HepG2 (cell line): ENCODE data around the gene TTC28. TPM values are rescaled to one million over a fixed set of nuclear protein-coding genes. Genes with fewer than 3 reads are reported as not detected.

Experiments used
- ATAC-seq: fragments of 200-7000 bp; cut with Tn5 transposase; 3 replicates; pipeline ENCODE4 v1.9.1; 2020; ENCODE audit warnings: mild to moderate bottlenecking, moderate library complexity
- BruUV-seq: library from RNA; stranded (reverse); fragments of 400-500 nt; replicated peaks from 2 replicates; lab custom pipeline; 2021; lab: Mats Ljungman, UMichigan
- CTCF ChIA-PET: fragments of 300-600 bp; formaldehyde crosslinking; extraction: SDS; loops from one replicate; lab custom pipeline; 2021; ENCODE audit warnings: low total read pairs, inconsistent platforms, low intra/inter-chr PET ratio; lab: Yijun Ruan, JAX
- POLR2A ChIA-PET: fragments of 350-600 bp; sonication (Branson Sonifier 250); formaldehyde crosslinking; loops from one replicate; lab custom pipeline; 2020; ENCODE audit warnings: antibody characterized with exemption, inconsistent platforms; lab: Yijun Ruan, JAX
- DNase-seq: peaks from one replicate; pipeline ENCODE4 v3.0.0-alpha.2; 2015; ENCODE audit warnings: low spot score
- FAIRE-seq: peaks from 3 replicates; lab custom pipeline; 2011; peaks lifted over from hg19 to GRCh38; lab: Jason Lieb, UNC
- H2AFZ ChIP-seq: one replicate; pipeline ENCODE4 v1.6.1; 2011; ENCODE audit warnings: low read length, inconsistent platforms
- H3K27ac ChIP-seq: fragments of 300-600 bp; 3 replicates; pipeline ENCODE4 v1.8.0; 2011; ENCODE audit warnings: mixed run types, mild to moderate bottlenecking, mixed read lengths, low read length, inconsistent platforms; ENCODE audit not compliant: insufficient read depth; ENCODE audit errors: extremely low read length
- H3K27me3 ChIP-seq, 2 experiments: fragments of 200-600 bp in 1 of 2; 2 replicates in 1 of 2; 3 replicates in 1 of 2; pipeline versions ENCODE4 v1.6.0 to v1.8.0; 2011; ENCODE audit warnings: low read length in 2 of 2, mild to moderate bottlenecking in 2 of 2, moderate library complexity in 2 of 2, inconsistent platforms in 1 of 2; ENCODE audit not compliant: insufficient read depth in 2 of 2, control insufficient read depth in 1 of 2
- H3K36me3 ChIP-seq, 2 experiments: fragments of 200-600 bp in 1 of 2; replicated peaks in 1 of 2; 2 replicates in 1 of 2; 3 replicates in 1 of 2; pipeline versions ENCODE4 v1.5.1 to v1.8.0; 2011; ENCODE audit warnings: low read length in 2 of 2, inconsistent platforms in 1 of 2; ENCODE audit not compliant: insufficient read depth in 2 of 2, control insufficient read depth in 1 of 2
- H3K4me1 ChIP-seq: 2 replicates; pipeline ENCODE4 v1.5.1; 2012; ENCODE audit warnings: low read length, inconsistent platforms; ENCODE audit not compliant: insufficient read depth
- H3K4me2 ChIP-seq: 2 replicates; pipeline ENCODE4 v1.6.0; 2011; ENCODE audit warnings: low read depth, low read length, inconsistent platforms
- H3K4me3 ChIP-seq, 3 experiments: fragments of 200-600 bp in 1 of 3; sonication (generic), shearing (Covaris generic) in 1 of 3; replicated peaks in 1 of 3; 2 replicates each; pipeline ENCODE4 v1.5.1; 2011 to 2016; ENCODE audit warnings: low read length in 3 of 3, inconsistent platforms in 2 of 3, low read depth in 2 of 3, mild to moderate bottlenecking in 2 of 3, control low read depth in 1 of 3, mixed read lengths in 1 of 3; ENCODE audit not compliant: insufficient read depth in 1 of 3
- H3K79me2 ChIP-seq: one replicate; pipeline ENCODE4 v1.6.1; 2011; ENCODE audit warnings: low read length, inconsistent platforms; ENCODE audit not compliant: insufficient read depth
- H3K9ac ChIP-seq: 2 replicates; pipeline ENCODE4 v1.6.0; 2011; ENCODE audit warnings: mild to moderate bottlenecking, low read depth, low read length, inconsistent platforms; ENCODE audit not compliant: insufficient read depth
- H3K9me3 ChIP-seq: 2 replicates; pipeline ENCODE4 v1.5.1; 2012; ENCODE audit warnings: mild to moderate bottlenecking, low read length
- H4K20me1 ChIP-seq: 2 replicates; pipeline ENCODE4 v1.6.0; 2011; ENCODE audit warnings: inconsistent platforms, mild to moderate bottlenecking, low read length, moderate library complexity; ENCODE audit not compliant: insufficient read depth
- BHLHE40 ChIP-seq: IDR thresholded peaks from 2 replicates; pipeline ENCODE4 v1.6.1; 2011; ENCODE audit warnings: low read length, improper control_type of control experiment
- CEBPG ChIP-seq: IDR thresholded peaks from 2 replicates; pipeline ENCODE4 v1.6.1; 2016
- DR1 ChIP-seq: sonication (generic); formaldehyde crosslinking; IDR thresholded peaks from 2 replicates; pipeline ENCODE4 v1.8.0; 2021; ENCODE audit warnings: mild to moderate bottlenecking, missing genetic modification reagents, inconsistent platforms
- FLYWCH1 ChIP-seq: sonication (generic); formaldehyde crosslinking; IDR thresholded peaks from 2 replicates; pipeline ENCODE4 v1.8.1; 2023; ENCODE audit warnings: mild to moderate bottlenecking, missing genetic modification reagents
- HMG20A ChIP-seq: IDR thresholded peaks from 2 replicates; pipeline ENCODE4 v1.6.1; 2016; ENCODE audit warnings: borderline replicate concordance
- KLF9 ChIP-seq: IDR thresholded peaks from 2 replicates; pipeline ENCODE4 v1.6.1; 2016; ENCODE audit warnings: low read depth
- MATR3 ChIP-seq: sonication (generic); formaldehyde crosslinking; IDR thresholded peaks from 2 replicates; pipeline ENCODE4 v1.4.0; 2020; ENCODE audit warnings: missing genetic modification reagents
- SMAD3 ChIP-seq: sonication (generic); formaldehyde crosslinking; IDR thresholded peaks from 2 replicates; pipeline ENCODE4 v1.4.0; 2020; ENCODE audit warnings: missing genetic modification reagents
- SNAPC2 ChIP-seq: sonication (generic); formaldehyde crosslinking; IDR thresholded peaks from 2 replicates; pipeline ENCODE4 v1.8.1; 2022; ENCODE audit warnings: mild to moderate bottlenecking, missing genetic modification reagents
- SOX6 ChIP-seq, 2 experiments: fragments of 450-650 bp in 1 of 2; sonication (generic) in 1 of 2; formaldehyde crosslinking in 1 of 2; IDR thresholded peaks; 2 replicates each; pipeline versions ENCODE4 v1.4.0 to v1.6.1; 2017 to 2020; ENCODE audit warnings: antibody characterized with exemption in 1 of 2, mild to moderate bottlenecking in 1 of 2, missing genetic modification reagents in 1 of 2
- XBP1 ChIP-seq: sonication (generic); formaldehyde crosslinking; IDR thresholded peaks from 2 replicates; pipeline ENCODE4 v1.5.0; 2020; ENCODE audit warnings: missing genetic modification reagents
- ZBTB42 ChIP-seq: sonication (generic); formaldehyde crosslinking; IDR thresholded peaks from 2 replicates; pipeline ENCODE4 v1.5.0; 2020; ENCODE audit warnings: mild to moderate bottlenecking, missing genetic modification reagents
- ZKSCAN1 ChIP-seq: fragments of 150-350 bp; IDR thresholded peaks from 2 replicates; pipeline ENCODE4 v1.6.1; 2014; ENCODE audit warnings: low read length
- ZMYM3 ChIP-seq: sonication (generic); formaldehyde crosslinking; IDR thresholded peaks from 2 replicates; pipeline ENCODE4 v1.5.1; 2020; ENCODE audit warnings: mild to moderate bottlenecking, missing genetic modification reagents
- ZNF138 ChIP-seq: sonication (generic); formaldehyde crosslinking; IDR thresholded peaks from 2 replicates; pipeline ENCODE4 v1.5.0; 2020; ENCODE audit warnings: mild to moderate bottlenecking, low read depth, missing genetic modification reagents
- ZNF143 ChIP-seq: sonication (generic); formaldehyde crosslinking; IDR thresholded peaks from 2 replicates; pipeline ENCODE4 v1.4.0; 2020; ENCODE audit warnings: missing genetic modification reagents
- ZNF180 ChIP-seq: sonication (generic); formaldehyde crosslinking; IDR thresholded peaks from 2 replicates; pipeline ENCODE4 v1.4.0; 2020; ENCODE audit warnings: low read depth, missing genetic modification reagents, borderline replicate concordance
- ZNF616 ChIP-seq: sonication (generic); formaldehyde crosslinking; IDR thresholded peaks from 2 replicates; pipeline ENCODE4 v1.5.0; 2020; ENCODE audit warnings: low read depth, mild to moderate bottlenecking, missing genetic modification reagents
- WGBS: methylation state at CpG from one replicate; pipeline ENCODE4 v1.1.6; 2017; ENCODE audit warnings: low lambda C conversion rate; 5-methylcytosine and 5-hydroxymethylcytosine counted together
- in situ Hi-C: cut with HindIII; loops from 2 replicates; pipeline ENCODE4 v1.10.0; 2017; ENCODE audit warnings: low pct_unique_long_range_greater_than_20kb; ENCODE audit not compliant: extremely low pct_ligation_motif_present
- intact Hi-C: fragments of 100-400 bp; cut with micrococcal nuclease; formaldehyde crosslinking; loops from one replicate; pipeline ENCODE4 v1.10.0; 2022; ENCODE audit not compliant: unreplicated experiment
- polyA plus RNA-seq, 8 experiments: library from polyadenylated mRNA; depleted of rRNA in 3 of 8; stranded (reverse) in 7 of 8; unstranded in 1 of 8; fragments of >200 nt; fragmentation: Illumina TruSeq in 4 of 8; extraction: Trizol in 4 of 8; gene quantifications; 2 replicates each; pipeline versions ENCODE4 v1.2.1 to v1.2.3, GENCODE V29; 2011 to 2016; ENCODE audit warnings: low read depth in 4 of 8, missing spikeins in 1 of 8, mixed read lengths in 1 of 8; ENCODE audit not compliant: insufficient read depth in 1 of 8
- total RNA-seq, 5 experiments: library from RNA; depleted of rRNA; stranded (reverse); fragments of >200 nt; fragmentation: Illumina TruSeq; extraction: Trizol; gene quantifications; 2 replicates each; pipeline ENCODE4 v1.2.3, GENCODE V29; 2016; ENCODE audit warnings: low read depth in 1 of 5
- TF ChIP-seq, protein P1 (sequence below): IDR thresholded peaks from 2 replicates; pipeline ENCODE4 v1.6.1; 2012; ENCODE audit warnings: low read length, improper control_type of control experiment
- TF ChIP-seq, protein P2 (sequence below): sonication (generic); formaldehyde crosslinking; IDR thresholded peaks from 2 replicates; pipeline ENCODE4 v1.5.1; 2020; ENCODE audit warnings: missing genetic modification reagents, mild to moderate bottlenecking, borderline replicate concordance
- TF ChIP-seq, protein P3 (sequence below): sonication (generic); formaldehyde crosslinking; IDR thresholded peaks from 2 replicates; pipeline ENCODE4 v1.4.0; 2020; ENCODE audit warnings: missing genetic modification reagents

TTC28 gene
- total and polyA plus RNA-seq, 2 of the 13 experiments (the other 11 are each of a cell fraction or from before 2014, with no cell fraction given), result 4.2 to 13.1 TPM

DNA sequence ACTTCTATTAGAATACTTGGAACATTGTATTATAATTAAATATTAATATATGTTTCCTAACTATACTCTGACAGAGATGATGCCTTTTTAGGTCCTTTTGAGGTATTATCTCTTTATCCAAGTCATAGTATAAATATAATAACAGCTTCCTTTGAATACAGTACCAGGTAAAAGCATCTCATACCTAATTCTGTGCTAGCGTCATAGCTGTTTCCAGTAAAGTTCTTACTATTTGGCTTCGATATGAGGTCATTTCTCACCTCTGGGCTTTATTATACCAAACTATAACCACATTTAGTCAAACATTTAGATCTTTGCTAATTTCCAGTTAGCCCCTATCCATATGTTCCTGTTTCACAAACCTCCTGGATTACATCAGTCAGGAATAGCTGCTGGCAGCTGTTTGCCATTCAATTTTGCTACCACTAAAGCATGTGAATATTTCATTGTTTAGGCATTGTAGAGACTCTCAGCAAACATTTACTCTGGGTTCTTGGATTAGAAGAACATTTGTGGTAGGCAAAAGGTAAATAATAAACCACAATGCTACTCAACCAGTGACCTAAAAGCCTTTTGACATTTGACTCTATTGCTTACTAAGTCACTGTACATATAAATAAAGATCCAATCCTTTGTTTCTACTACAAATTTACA lies 255.1 kb downstream of the TTC28 start:
- H3K79me2 ChIP-seq, result no peaks in the 10 kb centered on the region
- no peaks in the 10 kb centered on the region for H3K9me3 ChIP-seq
- DNase-seq (peak; percentile 82), ATAC-seq (peak; percentile 72), FAIRE-seq (no peak)
- peaks cover 36% of the 10 kb centered on the region for H4K20me1 ChIP-seq
- no peak overlapping the region for H3K4me3 ChIP-seq
- peaks cover 32% of the 10 kb centered on the region for H3K4me1 ChIP-seq
- 70% methylated on average over 2 of the region's 2 CpGs for WGBS
- in situ Hi-C loops (no loop called here), intact Hi-C loops (loop anchor here (2.0 kb wide), 1 partner anchor 258 kb away; no protein-coding TSS in a partner anchor)
- H2AFZ ChIP-seq, result no peak overlapping the region
- H3K27me3 ChIP-seq, result no peaks in the 10 kb centered on the region
- ChIA-PET POLR2A (no interaction called here), CTCF (no interaction called here)
- H3K4me2 ChIP-seq, result no peak overlapping the region
- no peaks in the 10 kb centered on the region for H3K36me3 ChIP-seq
- BruUV-seq, result no TSS peak
- H3K27ac ChIP-seq, result no peak overlapping the region
- no peak overlapping the region for H3K9ac ChIP-seq
- TF ChIP-seq, protein P1, sequence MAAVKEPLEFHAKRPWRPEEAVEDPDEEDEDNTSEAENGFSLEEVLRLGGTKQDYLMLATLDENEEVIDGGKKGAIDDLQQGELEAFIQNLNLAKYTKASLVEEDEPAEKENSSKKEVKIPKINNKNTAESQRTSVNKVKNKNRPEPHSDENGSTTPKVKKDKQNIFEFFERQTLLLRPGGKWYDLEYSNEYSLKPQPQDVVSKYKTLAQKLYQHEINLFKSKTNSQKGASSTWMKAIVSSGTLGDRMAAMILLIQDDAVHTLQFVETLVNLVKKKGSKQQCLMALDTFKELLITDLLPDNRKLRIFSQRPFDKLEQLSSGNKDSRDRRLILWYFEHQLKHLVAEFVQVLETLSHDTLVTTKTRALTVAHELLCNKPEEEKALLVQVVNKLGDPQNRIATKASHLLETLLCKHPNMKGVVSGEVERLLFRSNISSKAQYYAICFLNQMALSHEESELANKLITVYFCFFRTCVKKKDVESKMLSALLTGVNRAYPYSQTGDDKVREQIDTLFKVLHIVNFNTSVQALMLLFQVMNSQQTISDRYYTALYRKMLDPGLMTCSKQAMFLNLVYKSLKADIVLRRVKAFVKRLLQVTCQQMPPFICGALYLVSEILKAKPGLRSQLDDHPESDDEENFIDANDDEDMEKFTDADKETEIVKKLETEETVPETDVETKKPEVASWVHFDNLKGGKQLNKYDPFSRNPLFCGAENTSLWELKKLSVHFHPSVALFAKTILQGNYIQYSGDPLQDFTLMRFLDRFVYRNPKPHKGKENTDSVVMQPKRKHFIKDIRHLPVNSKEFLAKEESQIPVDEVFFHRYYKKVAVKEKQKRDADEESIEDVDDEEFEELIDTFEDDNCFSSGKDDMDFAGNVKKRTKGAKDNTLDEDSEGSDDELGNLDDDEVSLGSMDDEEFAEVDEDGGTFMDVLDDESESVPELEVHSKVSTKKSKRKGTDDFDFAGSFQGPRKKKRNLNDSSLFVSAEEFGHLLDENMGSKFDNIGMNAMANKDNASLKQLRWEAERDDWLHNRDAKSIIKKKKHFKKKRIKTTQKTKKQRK, result no peak
- no peak for TF ChIP-seq SNAPC2 (CRISPR knock-in tag)
- peak; percentile 63 for TF ChIP-seq CEBPG
- TF ChIP-seq ZMYM3 (CRISPR knock-in tag), result no peak
- TF ChIP-seq ZBTB42 (CRISPR knock-in tag), result no peak
- no peak for TF ChIP-seq ZNF616 (CRISPR knock-in tag)
- TF ChIP-seq FLYWCH1 (CRISPR knock-in tag), result no peak
- TF ChIP-seq ZNF138 (CRISPR knock-in tag), result no peak
- TF ChIP-seq, protein P2, sequence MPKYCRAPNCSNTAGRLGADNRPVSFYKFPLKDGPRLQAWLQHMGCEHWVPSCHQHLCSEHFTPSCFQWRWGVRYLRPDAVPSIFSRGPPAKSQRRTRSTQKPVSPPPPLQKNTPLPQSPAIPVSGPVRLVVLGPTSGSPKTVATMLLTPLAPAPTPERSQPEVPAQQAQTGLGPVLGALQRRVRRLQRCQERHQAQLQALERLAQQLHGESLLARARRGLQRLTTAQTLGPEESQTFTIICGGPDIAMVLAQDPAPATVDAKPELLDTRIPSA (CRISPR knock-in tag), result no peak
- TF ChIP-seq, protein P3, sequence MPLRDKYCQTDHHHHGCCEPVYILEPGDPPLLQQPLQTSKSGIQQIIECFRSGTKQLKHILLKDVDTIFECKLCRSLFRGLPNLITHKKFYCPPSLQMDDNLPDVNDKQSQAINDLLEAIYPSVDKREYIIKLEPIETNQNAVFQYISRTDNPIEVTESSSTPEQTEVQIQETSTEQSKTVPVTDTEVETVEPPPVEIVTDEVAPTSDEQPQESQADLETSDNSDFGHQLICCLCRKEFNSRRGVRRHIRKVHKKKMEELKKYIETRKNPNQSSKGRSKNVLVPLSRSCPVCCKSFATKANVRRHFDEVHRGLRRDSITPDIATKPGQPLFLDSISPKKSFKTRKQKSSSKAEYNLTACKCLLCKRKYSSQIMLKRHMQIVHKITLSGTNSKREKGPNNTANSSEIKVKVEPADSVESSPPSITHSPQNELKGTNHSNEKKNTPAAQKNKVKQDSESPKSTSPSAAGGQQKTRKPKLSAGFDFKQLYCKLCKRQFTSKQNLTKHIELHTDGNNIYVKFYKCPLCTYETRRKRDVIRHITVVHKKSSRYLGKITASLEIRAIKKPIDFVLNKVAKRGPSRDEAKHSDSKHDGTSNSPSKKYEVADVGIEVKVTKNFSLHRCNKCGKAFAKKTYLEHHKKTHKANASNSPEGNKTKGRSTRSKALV, result no peak
- no peak for TF ChIP-seq XBP1 (CRISPR knock-in tag)
- TF ChIP-seq ZNF180 (CRISPR knock-in tag), result no peak
- TF ChIP-seq SMAD3 (CRISPR knock-in tag), result 0 out of 2 replicates have a peak, but pooled peaks have one; percentile 33
- TF ChIP-seq KLF9 (CRISPR knock-in tag), result no peak
- TF ChIP-seq ZKSCAN1, result no peak
- TF ChIP-seq BHLHE40, result peak; percentile 51; the same call in 1 of the 2 replicates
- TF ChIP-seq ZNF143 (CRISPR knock-in tag), result no peak
- TF ChIP-seq MATR3 (CRISPR knock-in tag), result no peak
- peak; percentile 92 for TF ChIP-seq HMG20A
- no peak for TF ChIP-seq DR1 (CRISPR knock-in tag)
- no peak for TF ChIP-seq SOX6 (IDR thresholded peaks at IDR 0.05)
- peak; percentile 98 for TF ChIP-seq SOX6 (CRISPR knock-in tag; IDR thresholded peaks at IDR 0.05)
